Measurements from ENCODE around the gene ACTR1A.

GRCh38 chr10:102436312-102436711 lies 66.2 kb downstream of the ACTR1A start:
- TF ChIP-seq POLR2A (IDR thresholded peaks at IDR 0.05) = no peak
- TF ChIP-seq CTCF (IDR thresholded peaks at IDR 0.05) = no peak
